Cerebellar nuclear complex (tissue), 1 donor: ENCODE data around the gene CDS2.
"Not testable (repeated sequence)": the region's sequence is repeated elsewhere in the genome, so short reads cannot be mapped to it uniquely, and the experiment has no call there.

Experiments
- DNase-seq, 2 experiments: peaks; one replicate each; lab custom pipeline; 2025; lab: John Stamatoyannopoulos, UW

The CDS2 gene

GRCh38 chr20:5126512-5127203, at the start of gene CDS2:
Gene CDS2 (plus strand): TSS chr20:5127008. CDS start chr20:5127093, 85 bp downstream.
- peak; percentile 90 to 96 for DNase-seq

GRCh38 chr20:5077761-5078387, 48.9 kb upstream of the CDS2 start:
- no peak for DNase-seq

- DNase-seq: no peak
These were observed 48.3 kb upstream of the CDS2 start for GRCh38 chr20:5078399-5078958.

- no peak for DNase-seq
These were observed 46.4 kb upstream of the CDS2 start for GRCh38 chr20:5080384-5080877.

- no peak for DNase-seq
These were observed 41.4 kb upstream of the CDS2 start for GRCh38 chr20:5085380-5085779.

GRCh38 chr20:5088688-5089087, 38.1 kb upstream of the CDS2 start:
- DNase-seq: no peak

GRCh38 chr20:5090191-5090590, 36.6 kb upstream of the CDS2 start:
- DNase-seq: no peak

GRCh38 chr20:5091902-5092301, 34.9 kb upstream of the CDS2 start:
- no peak for DNase-seq

GRCh38 chr20:5092765-5093339, 34.0 kb upstream of the CDS2 start:
- DNase-seq: no peak

GRCh38 chr20:5095454-5095853, 31.4 kb upstream of the CDS2 start:
- DNase-seq: no peak

GRCh38 chr20:5095931-5096330, 30.9 kb upstream of the CDS2 start:
- no peak for DNase-seq

- no peak for DNase-seq
These were observed 30.3 kb upstream of the CDS2 start for GRCh38 chr20:5096463-5096862.

GRCh38 chr20:5099009-5099408, 27.8 kb upstream of the CDS2 start:
- DNase-seq: not testable (repeated sequence)

GRCh38 chr20:5099909-5100308, 26.9 kb upstream of the CDS2 start:
- not testable (repeated sequence) for DNase-seq

GRCh38 chr20:5100684-5101347, 26.0 kb upstream of the CDS2 start:
- DNase-seq: peak in 1 of 2 experiments; percentile 31

- DNase-seq: no peak
These were observed 22.3 kb upstream of the CDS2 start for GRCh38 chr20:5104479-5104878.

GRCh38 chr20:5109276-5109675, 17.5 kb upstream of the CDS2 start:
- DNase-seq: no peak

GRCh38 chr20:5113615-5113986, 13.2 kb upstream of the CDS2 start:
- no peak for DNase-seq

- DNase-seq: no peak
These were observed 12.4 kb upstream of the CDS2 start for GRCh38 chr20:5114403-5114802.

GRCh38 chr20:5116875-5117274, 9.9 kb upstream of the CDS2 start:
- no peak for DNase-seq

GRCh38 chr20:5118220-5119142, 8.3 kb upstream of the CDS2 start:
- DNase-seq: no peak

- DNase-seq: no peak
These were observed 7.7 kb upstream of the CDS2 start for GRCh38 chr20:5119143-5119434.
